Sigmoid colon (tissue), 4 donors: ENCODE results near the gene SLC4A9.

Experiments used
- POLR2A ChIP-seq, 2 donors: fragments of 450-650 bp; IDR thresholded peaks; one replicate each; pipeline ENCODE4 v1.6.1; 2016; ENCODE audit warnings: antibody characterized with exemption in 2 of 2, mild to moderate bottlenecking in 2 of 2, moderate library complexity in 2 of 2
- POLR2AphosphoS5 ChIP-seq, 4 donors: sonication (generic); formaldehyde crosslinking; IDR thresholded peaks; one replicate each; pipeline ENCODE4 v1.6.1; 2017; ENCODE audit warnings: antibody characterized with exemption in 4 of 4
- TF ChIP-seq, protein P1 (sequence below), 4 experiments: fragments of 450-650 bp in 3 of 4; fragments of 200-600 bp in 1 of 4; IDR thresholded peaks; one replicate each; pipeline ENCODE4 v1.5.1; 2016 to 2019; ENCODE audit warnings: antibody characterized with exemption in 4 of 4, mild to moderate bottlenecking in 3 of 4, moderate library complexity in 2 of 4

DNA sequence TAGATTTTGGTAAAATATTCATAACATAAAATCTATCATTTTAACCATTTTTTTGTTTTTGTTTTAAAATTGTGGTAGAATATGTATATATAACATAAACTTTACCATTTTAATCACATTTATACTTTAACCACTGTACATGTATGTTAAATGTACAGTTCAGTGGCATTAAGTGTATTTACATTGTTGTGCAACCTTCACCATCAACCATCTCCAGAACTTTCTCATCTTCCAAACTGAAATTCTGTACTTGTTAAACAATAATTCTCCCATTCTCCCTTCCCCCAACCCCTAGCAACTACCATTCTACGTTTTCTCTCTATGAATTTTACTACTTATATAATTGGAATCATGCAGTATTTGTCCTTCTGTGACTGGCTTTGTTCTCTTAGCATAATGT lies 53.2 kb downstream of the SLC4A9 start:
- TF ChIP-seq, protein P1, sequence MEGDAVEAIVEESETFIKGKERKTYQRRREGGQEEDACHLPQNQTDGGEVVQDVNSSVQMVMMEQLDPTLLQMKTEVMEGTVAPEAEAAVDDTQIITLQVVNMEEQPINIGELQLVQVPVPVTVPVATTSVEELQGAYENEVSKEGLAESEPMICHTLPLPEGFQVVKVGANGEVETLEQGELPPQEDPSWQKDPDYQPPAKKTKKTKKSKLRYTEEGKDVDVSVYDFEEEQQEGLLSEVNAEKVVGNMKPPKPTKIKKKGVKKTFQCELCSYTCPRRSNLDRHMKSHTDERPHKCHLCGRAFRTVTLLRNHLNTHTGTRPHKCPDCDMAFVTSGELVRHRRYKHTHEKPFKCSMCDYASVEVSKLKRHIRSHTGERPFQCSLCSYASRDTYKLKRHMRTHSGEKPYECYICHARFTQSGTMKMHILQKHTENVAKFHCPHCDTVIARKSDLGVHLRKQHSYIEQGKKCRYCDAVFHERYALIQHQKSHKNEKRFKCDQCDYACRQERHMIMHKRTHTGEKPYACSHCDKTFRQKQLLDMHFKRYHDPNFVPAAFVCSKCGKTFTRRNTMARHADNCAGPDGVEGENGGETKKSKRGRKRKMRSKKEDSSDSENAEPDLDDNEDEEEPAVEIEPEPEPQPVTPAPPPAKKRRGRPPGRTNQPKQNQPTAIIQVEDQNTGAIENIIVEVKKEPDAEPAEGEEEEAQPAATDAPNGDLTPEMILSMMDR (IDR thresholded peaks at IDR 0.05) = no peak
- no peak for TF ChIP-seq POLR2A (IDR thresholded peaks at IDR 0.05)
- TF ChIP-seq POLR2AphosphoS5 (IDR thresholded peaks at IDR 0.05) = no peak
